Measurements from ENCODE around the gene UNC5A. TPM values are rescaled to one million over a fixed set of nuclear protein-coding genes. Genes with fewer than 3 reads are reported as not detected.

UNC5A gene
- total and polyA plus RNA-seq, 10 of the 15 experiments (the other 5 are each of a cell fraction or from before 2014, with no cell fraction given) = not detected

DNA sequence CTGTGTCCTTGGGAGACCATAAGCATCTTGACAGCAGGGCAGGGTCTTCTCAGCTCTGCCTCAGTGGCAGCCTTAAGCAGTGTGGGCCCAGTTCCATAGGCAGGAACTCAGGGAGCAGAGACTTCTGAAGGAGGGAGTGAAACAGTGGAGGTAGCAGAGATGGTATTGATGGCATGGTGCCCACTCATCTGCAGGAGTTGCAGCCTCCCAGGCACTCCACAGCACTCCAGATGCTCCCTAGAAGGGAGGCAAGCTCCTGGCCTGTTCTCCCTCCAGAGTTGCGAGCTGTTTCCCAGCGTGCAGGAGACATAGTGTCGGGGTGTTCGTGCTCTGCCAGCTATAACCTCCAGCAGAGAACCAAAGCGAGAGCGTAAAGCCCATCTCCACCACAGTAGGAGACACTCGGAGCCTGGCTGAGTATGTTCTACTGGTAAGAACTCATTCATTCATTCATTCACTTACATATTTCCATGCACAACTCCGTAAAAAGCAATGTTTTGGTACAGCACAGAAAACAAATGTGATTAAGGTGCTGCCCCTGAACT, 31.4 kb upstream of the UNC5A start:
- BruUV-seq (replicated peaks) = no TSS peak
- 42% methylated on average over 8 of the region's 8 CpGs for WGBS (ENCODE audit: insufficient coverage, insufficient replicate concordance, low lambda C conversion rate, missing lambda C conversion rate)
- TF ChIP-seq SIX5 (IDR thresholded peaks at IDR 0.05; ENCODE audit: low read depth, low read length, severe bottlenecking) (no peak), IKZF1 (conservative IDR thresholded peaks at IDR 0.05) (no peak), NR2C1 (IDR thresholded peaks at IDR 0.05) (no peak), KDM1A (IDR thresholded peaks at IDR 0.05; ENCODE audit: borderline replicate concordance) (no peak), NR2C2 (IDR thresholded peaks at IDR 0.05; ENCODE audit: borderline replicate concordance, control insufficient read depth, insufficient read length, low read depth) (no peak), NFYA (IDR thresholded peaks at IDR 0.05; ENCODE audit: borderline replicate concordance, low read depth, low read length) (no peak), MYC (IDR thresholded peaks at IDR 0.05; ENCODE audit: insufficient read depth, insufficient read length, insufficient replicate concordance, low read length, severe bottlenecking) (no peak), MTA2 (IDR thresholded peaks at IDR 0.05; ENCODE audit: low read depth) (no peak), ATF7 (IDR thresholded peaks at IDR 0.05; ENCODE audit: low read depth) (no peak), CHD4 (IDR thresholded peaks at IDR 0.05) (no peak), RFX5 (IDR thresholded peaks at IDR 0.05; ENCODE audit: low read depth, low read length) (no peak), ZSCAN29 (IDR thresholded peaks at IDR 0.05) (no peak)
- TF ChIP-seq, protein P1, sequence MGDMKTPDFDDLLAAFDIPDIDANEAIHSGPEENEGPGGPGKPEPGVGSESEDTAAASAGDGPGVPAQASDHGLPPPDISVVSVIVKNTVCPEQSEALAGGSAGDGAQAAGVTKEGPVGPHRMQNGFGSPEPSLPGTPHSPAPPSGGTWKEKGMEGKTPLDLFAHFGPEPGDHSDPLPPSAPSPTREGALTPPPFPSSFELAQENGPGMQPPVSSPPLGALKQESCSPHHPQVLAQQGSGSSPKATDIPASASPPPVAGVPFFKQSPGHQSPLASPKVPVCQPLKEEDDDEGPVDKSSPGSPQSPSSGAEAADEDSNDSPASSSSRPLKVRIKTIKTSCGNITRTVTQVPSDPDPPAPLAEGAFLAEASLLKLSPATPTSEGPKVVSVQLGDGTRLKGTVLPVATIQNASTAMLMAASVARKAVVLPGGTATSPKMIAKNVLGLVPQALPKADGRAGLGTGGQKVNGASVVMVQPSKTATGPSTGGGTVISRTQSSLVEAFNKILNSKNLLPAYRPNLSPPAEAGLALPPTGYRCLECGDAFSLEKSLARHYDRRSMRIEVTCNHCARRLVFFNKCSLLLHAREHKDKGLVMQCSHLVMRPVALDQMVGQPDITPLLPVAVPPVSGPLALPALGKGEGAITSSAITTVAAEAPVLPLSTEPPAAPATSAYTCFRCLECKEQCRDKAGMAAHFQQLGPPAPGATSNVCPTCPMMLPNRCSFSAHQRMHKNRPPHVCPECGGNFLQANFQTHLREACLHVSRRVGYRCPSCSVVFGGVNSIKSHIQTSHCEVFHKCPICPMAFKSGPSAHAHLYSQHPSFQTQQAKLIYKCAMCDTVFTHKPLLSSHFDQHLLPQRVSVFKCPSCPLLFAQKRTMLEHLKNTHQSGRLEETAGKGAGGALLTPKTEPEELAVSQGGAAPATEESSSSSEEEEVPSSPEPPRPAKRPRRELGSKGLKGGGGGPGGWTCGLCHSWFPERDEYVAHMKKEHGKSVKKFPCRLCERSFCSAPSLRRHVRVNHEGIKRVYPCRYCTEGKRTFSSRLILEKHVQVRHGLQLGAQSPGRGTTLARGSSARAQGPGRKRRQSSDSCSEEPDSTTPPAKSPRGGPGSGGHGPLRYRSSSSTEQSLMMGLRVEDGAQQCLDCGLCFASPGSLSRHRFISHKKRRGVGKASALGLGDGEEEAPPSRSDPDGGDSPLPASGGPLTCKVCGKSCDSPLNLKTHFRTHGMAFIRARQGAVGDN (IDR thresholded peaks at IDR 0.05) = no peak
- TF ChIP-seq, protein P2, sequence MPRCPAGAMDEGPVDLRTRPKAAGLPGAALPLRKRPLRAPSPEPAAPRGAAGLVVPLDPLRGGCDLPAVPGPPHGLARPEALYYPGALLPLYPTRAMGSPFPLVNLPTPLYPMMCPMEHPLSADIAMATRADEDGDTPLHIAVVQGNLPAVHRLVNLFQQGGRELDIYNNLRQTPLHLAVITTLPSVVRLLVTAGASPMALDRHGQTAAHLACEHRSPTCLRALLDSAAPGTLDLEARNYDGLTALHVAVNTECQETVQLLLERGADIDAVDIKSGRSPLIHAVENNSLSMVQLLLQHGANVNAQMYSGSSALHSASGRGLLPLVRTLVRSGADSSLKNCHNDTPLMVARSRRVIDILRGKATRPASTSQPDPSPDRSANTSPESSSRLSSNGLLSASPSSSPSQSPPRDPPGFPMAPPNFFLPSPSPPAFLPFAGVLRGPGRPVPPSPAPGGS (IDR thresholded peaks at IDR 0.05; ENCODE audit: borderline replicate concordance, insufficient read depth, low read depth, low read length, poor library complexity, severe bottlenecking) = no peak
- TF ChIP-seq, protein P3, sequence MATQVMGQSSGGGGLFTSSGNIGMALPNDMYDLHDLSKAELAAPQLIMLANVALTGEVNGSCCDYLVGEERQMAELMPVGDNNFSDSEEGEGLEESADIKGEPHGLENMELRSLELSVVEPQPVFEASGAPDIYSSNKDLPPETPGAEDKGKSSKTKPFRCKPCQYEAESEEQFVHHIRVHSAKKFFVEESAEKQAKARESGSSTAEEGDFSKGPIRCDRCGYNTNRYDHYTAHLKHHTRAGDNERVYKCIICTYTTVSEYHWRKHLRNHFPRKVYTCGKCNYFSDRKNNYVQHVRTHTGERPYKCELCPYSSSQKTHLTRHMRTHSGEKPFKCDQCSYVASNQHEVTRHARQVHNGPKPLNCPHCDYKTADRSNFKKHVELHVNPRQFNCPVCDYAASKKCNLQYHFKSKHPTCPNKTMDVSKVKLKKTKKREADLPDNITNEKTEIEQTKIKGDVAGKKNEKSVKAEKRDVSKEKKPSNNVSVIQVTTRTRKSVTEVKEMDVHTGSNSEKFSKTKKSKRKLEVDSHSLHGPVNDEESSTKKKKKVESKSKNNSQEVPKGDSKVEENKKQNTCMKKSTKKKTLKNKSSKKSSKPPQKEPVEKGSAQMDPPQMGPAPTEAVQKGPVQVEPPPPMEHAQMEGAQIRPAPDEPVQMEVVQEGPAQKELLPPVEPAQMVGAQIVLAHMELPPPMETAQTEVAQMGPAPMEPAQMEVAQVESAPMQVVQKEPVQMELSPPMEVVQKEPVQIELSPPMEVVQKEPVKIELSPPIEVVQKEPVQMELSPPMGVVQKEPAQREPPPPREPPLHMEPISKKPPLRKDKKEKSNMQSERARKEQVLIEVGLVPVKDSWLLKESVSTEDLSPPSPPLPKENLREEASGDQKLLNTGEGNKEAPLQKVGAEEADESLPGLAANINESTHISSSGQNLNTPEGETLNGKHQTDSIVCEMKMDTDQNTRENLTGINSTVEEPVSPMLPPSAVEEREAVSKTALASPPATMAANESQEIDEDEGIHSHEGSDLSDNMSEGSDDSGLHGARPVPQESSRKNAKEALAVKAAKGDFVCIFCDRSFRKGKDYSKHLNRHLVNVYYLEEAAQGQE (IDR thresholded peaks at IDR 0.05; ENCODE audit: low read depth, low read length) = no peak
- ChIA-PET SMC1A (ENCODE audit: uncharacterized antibody, unreplicated experiment) (no interaction called here), CTCF (no interaction called here), POLR2A (no interaction called here), RAD21 (ENCODE audit: unreplicated experiment) (no interaction called here)
- no peaks in the 10 kb centered on the region for H3K4me1 ChIP-seq (ENCODE audit: control insufficient read depth, insufficient read depth, low read length)
- H3K27ac ChIP-seq (ENCODE audit: control insufficient read depth, insufficient read depth) = no peak overlapping the region
- H2AFZ ChIP-seq (ENCODE audit: control insufficient read depth, low read depth, low read length) = no peak overlapping the region
- FAIRE-seq = no peak
- H3K9ac ChIP-seq (ENCODE audit: control insufficient read depth, insufficient read depth, low read length) = no peak overlapping the region
- no peak for ATAC-seq
- in situ Hi-C loops (cut with MboI) = no loop called here
- H3K79me2 ChIP-seq (ENCODE audit: control insufficient read depth, insufficient read depth, low read length) = no peaks in the 10 kb centered on the region
- no peaks in the 10 kb centered on the region for H3K9me3 ChIP-seq (replicated peaks; ENCODE audit: control insufficient read depth, insufficient read depth, low read length)
- no peak overlapping the region for H3K4me2 ChIP-seq (ENCODE audit: control insufficient read depth, insufficient read depth)
- H3K36me3 ChIP-seq (ENCODE audit: control insufficient read depth in 2 of 2, insufficient read depth in 2 of 2, low read length in 1 of 2) = no peaks in the 10 kb centered on the region
- H3K4me3 ChIP-seq = no peak overlapping the region
- no peaks in the 10 kb centered on the region for H4K20me1 ChIP-seq (ENCODE audit: control insufficient read depth, insufficient read depth)
- H3K27me3 ChIP-seq (replicated peaks in 1 of 2; ENCODE audit: control insufficient read depth in 2 of 2, insufficient read depth in 2 of 2, low read length in 1 of 2) = peaks cover 0 to 2% of the 10 kb centered on the region in 2 experiments; a peak in 1 of 4 replicates
- intact Hi-C loops (cut with micrococcal nuclease; ENCODE audit: unreplicated experiment) = no loop called here
- no peak for DNase-seq (ENCODE audit: low read depth, low spot score)

Measured in GM12878 (cell line).